GM19043 (cell line): ENCODE measurements around the gene STK24.

Experiments
- ATAC-seq: cut with Tn5 transposase; IDR thresholded peaks from one replicate; pipeline ENCODE4 v1.9.1; 2021; ENCODE audit warnings: low read depth; ENCODE audit not compliant: unreplicated experiment

Gene STK24

GRCh38 chr13:98459171-98459681, 117.7 kb downstream of the STK24 start:
- no peak for ATAC-seq

- no peak for ATAC-seq
Observed at GRCh38 chr13:98458431-98458830, 118.5 kb downstream of the STK24 start.

- no peak for ATAC-seq
Observed at GRCh38 chr13:98457053-98457452, 119.9 kb downstream of the STK24 start.

GRCh38 chr13:98456413-98456845, 120.5 kb downstream of the STK24 start:
- ATAC-seq = no peak

GRCh38 chr13:98454389-98454881, 122.5 kb downstream of the STK24 start:
- ATAC-seq = no peak

GRCh38 chr13:98452851-98453843, 123.8 kb downstream of the STK24 start:
- no peak for ATAC-seq

- no peak for ATAC-seq
Observed at GRCh38 chr13:98451676-98452470, 125.0 kb downstream of the STK24 start.

GRCh38 chr13:98450539-98451111, 126.3 kb downstream of the STK24 start:
- ATAC-seq = no peak

GRCh38 chr13:98450026-98450425, 126.9 kb downstream of the STK24 start:
- ATAC-seq = no peak

- ATAC-seq = no peak
Observed at GRCh38 chr13:98449273-98449672, 127.6 kb downstream of the STK24 start.

- ATAC-seq = no peak
Observed at GRCh38 chr13:98448642-98448928, 128.3 kb downstream of the STK24 start.

GRCh38 chr13:98447881-98448641, 128.8 kb downstream of the STK24 start:
- ATAC-seq = no peak

- ATAC-seq = no peak
Observed at GRCh38 chr13:98447130-98447529, 129.8 kb downstream of the STK24 start.

GRCh38 chr13:98446234-98446621, 130.7 kb downstream of the STK24 start:
- ATAC-seq = no peak

- peak; percentile 91 for ATAC-seq
Observed at GRCh38 chr13:98445340-98446233, 131.3 kb downstream of the STK24 start.

- no peak for ATAC-seq
Observed at GRCh38 chr13:98444381-98444780, 132.5 kb downstream of the STK24 start.

GRCh38 chr13:98443800-98444325, 133.0 kb downstream of the STK24 start:
- no peak for ATAC-seq

GRCh38 chr13:98443329-98443728, 133.6 kb downstream of the STK24 start:
- no peak for ATAC-seq
